Nephron (organoid): ENCODE results near the gene AXIN1.
"Not testable (repeated sequence)": the region's sequence is repeated elsewhere in the genome, so short reads cannot be mapped to it uniquely, and the experiment has no call there.

ENCODE experiments used
- H3K27ac Mint-ChIP-seq, 3 experiments: 2 replicates each; pipeline ENCODE4 v1.8.0; 2020; ENCODE audit warnings: mixed read lengths in 3 of 3, mild to moderate bottlenecking in 2 of 3, moderate library complexity in 1 of 3
- H3K27me3 Mint-ChIP-seq: 2 replicates; pipeline ENCODE4 v1.8.0; 2021; ENCODE audit warnings: low read depth, mild to moderate bottlenecking, moderate library complexity, mixed read lengths
- H3K36me3 Mint-ChIP-seq: 2 replicates; pipeline ENCODE4 v1.8.0; 2020; ENCODE audit warnings: low read depth, mixed read lengths
- H3K4me1 Mint-ChIP-seq: 2 replicates; pipeline ENCODE4 v1.8.0; 2020; ENCODE audit warnings: mixed read lengths
- H3K4me3 Mint-ChIP-seq, 3 experiments: 2 replicates each; pipeline ENCODE4 v1.8.0; 2020; ENCODE audit warnings: mild to moderate bottlenecking in 3 of 3, mixed read lengths in 3 of 3, moderate library complexity in 2 of 3
- H3K9me3 Mint-ChIP-seq: 2 replicates; pipeline ENCODE4 v1.8.0; 2020; ENCODE audit warnings: mixed read lengths
- TF ChIP-seq, protein P1 (sequence below), 3 experiments: fragments of 200-600 bp; sonication (generic); IDR thresholded peaks; one replicate each; pipeline ENCODE4 v1.5.0; 2021; ENCODE audit warnings: antibody characterized with exemption in 3 of 3; ENCODE audit not compliant: unreplicated experiment in 3 of 3

AXIN1 gene

DNA sequence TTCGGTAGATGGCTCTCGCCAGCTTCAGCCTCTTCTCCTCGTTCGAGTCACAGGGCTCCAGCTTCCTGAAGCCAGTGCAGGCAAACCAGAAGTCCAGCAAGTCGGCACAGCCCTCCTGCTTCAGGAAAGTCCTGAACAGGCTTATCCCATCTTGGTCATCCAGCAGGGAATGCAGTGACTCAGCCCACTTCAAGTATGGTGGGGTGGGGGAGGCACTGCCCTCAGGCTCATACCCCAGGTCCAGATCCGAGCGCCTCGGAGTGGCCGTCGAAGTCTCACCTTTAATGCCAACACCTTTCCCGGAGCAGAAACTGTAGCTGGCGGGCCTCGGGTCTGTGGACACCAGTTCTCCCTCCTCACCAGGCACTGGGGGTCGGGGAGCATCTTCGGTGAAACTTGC, 5.9 kb downstream of the AXIN1 start:
- Mint-ChIP-seq H3K4me3 (no peak overlapping the region), H3K4me1 (peaks cover 12% of the 10 kb centered on the region), H3K27me3 (peaks cover 3% of the 10 kb centered on the region), H3K36me3 (peaks cover 57% of the 10 kb centered on the region), H3K27ac (no peak overlapping the region), H3K9me3 (no peaks in the 10 kb centered on the region)
- TF ChIP-seq, protein P1, sequence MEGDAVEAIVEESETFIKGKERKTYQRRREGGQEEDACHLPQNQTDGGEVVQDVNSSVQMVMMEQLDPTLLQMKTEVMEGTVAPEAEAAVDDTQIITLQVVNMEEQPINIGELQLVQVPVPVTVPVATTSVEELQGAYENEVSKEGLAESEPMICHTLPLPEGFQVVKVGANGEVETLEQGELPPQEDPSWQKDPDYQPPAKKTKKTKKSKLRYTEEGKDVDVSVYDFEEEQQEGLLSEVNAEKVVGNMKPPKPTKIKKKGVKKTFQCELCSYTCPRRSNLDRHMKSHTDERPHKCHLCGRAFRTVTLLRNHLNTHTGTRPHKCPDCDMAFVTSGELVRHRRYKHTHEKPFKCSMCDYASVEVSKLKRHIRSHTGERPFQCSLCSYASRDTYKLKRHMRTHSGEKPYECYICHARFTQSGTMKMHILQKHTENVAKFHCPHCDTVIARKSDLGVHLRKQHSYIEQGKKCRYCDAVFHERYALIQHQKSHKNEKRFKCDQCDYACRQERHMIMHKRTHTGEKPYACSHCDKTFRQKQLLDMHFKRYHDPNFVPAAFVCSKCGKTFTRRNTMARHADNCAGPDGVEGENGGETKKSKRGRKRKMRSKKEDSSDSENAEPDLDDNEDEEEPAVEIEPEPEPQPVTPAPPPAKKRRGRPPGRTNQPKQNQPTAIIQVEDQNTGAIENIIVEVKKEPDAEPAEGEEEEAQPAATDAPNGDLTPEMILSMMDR (IDR thresholded peaks at IDR 0.05; ENCODE audit: unreplicated experiment in 3 of 3): no peak

DNA sequence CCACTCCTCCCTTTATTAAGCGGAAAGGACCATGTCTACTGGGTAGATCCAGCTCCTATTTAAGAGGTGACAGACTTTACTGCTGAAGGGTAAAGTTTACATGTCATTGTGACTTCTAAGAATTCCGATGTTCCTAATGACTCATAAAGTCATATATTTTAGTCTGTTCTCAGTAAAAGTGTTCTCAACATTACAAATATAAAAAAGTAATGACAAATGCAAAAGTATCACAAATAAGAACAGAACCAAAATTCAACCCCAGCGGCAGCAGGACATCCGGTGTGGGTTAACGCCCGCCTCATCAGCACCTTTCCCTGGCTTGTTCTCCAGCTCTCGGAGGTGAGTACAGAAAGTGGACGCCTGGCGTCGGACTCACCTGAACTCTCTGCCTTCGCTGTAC, 6.8 kb downstream of the AXIN1 start:
- Mint-ChIP-seq H3K4me1 (peaks cover 11% of the 10 kb centered on the region), H3K27me3 (peaks cover 3% of the 10 kb centered on the region), H3K4me3 (no peak overlapping the region), H3K27ac (no peak overlapping the region), H3K9me3 (no peaks in the 10 kb centered on the region), H3K36me3 (peaks cover 58% of the 10 kb centered on the region)
- TF ChIP-seq, protein P1 (IDR thresholded peaks at IDR 0.05; ENCODE audit: unreplicated experiment in 3 of 3): no peak

DNA sequence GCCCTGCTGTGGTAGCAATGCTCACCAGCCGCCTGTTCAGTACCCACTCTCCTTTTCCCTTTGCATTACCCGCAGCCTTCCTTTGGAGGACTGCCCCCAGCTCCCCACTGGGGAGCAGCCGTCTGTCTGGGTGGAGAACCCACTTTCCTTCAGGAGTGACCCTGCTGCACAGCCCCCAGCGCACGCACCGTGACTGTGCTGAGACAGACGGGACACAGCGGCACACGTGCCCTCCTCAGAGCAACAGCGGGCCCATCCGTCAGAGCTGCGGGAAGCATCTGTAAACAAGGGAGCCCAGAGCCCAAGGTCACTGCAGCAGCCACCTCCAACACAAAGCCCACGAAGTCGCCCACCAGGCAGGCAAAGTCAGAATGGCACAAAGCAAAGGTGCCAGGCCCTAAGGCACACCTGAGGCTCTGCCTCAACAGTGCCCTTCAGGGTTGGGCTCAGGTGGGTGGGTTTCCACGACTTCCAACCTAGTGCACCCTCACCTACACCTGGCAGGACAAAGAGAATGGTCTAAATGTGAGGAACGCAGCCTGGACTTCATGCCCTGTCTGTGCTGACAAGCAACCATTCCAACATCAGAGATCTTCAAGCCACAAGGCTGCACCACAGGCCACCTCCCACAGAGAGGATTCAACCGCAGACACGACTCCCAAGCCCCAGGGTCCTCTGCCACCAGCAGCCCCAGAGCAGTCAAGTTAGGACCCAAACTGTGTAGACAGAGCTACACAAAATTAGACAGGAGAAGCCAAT, 9.9 kb downstream of the AXIN1 start:
- no peak overlapping the region for H3K27ac Mint-ChIP-seq
- H3K4me3 Mint-ChIP-seq: no peak overlapping the region
- peaks cover 55% of the 10 kb centered on the region for H3K36me3 Mint-ChIP-seq
- no peaks in the 10 kb centered on the region for H3K4me1 Mint-ChIP-seq
- TF ChIP-seq, protein P1 (IDR thresholded peaks at IDR 0.05; ENCODE audit: unreplicated experiment in 3 of 3): no peak
- H3K9me3 Mint-ChIP-seq: no peaks in the 10 kb centered on the region
- peaks cover 3% of the 10 kb centered on the region for H3K27me3 Mint-ChIP-seq

DNA sequence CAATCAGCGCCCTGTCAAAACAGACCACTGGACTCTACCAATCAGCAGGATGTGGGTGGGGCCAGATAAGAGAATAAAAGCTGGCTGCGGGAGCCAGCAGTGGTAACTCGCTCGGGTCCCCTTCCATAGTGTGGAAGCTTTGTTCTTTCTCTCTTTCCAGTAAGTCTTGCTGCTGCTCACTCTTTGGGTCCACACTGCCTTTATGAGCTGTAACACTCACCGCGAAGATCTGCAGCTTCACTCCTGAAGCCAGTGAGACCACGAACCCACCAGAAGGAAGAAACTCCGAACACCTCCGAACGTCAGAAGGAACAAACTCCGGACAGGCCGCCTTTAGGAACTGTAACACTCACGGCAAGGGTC, 10.6 kb downstream of the AXIN1 start:
- not testable (repeated sequence) for H3K4me1 Mint-ChIP-seq, H3K9me3 Mint-ChIP-seq, H3K27me3 Mint-ChIP-seq, H3K27ac Mint-ChIP-seq, H3K4me3 Mint-ChIP-seq
- peaks cover 50% of the 10 kb centered on the region for H3K36me3 Mint-ChIP-seq

DNA sequence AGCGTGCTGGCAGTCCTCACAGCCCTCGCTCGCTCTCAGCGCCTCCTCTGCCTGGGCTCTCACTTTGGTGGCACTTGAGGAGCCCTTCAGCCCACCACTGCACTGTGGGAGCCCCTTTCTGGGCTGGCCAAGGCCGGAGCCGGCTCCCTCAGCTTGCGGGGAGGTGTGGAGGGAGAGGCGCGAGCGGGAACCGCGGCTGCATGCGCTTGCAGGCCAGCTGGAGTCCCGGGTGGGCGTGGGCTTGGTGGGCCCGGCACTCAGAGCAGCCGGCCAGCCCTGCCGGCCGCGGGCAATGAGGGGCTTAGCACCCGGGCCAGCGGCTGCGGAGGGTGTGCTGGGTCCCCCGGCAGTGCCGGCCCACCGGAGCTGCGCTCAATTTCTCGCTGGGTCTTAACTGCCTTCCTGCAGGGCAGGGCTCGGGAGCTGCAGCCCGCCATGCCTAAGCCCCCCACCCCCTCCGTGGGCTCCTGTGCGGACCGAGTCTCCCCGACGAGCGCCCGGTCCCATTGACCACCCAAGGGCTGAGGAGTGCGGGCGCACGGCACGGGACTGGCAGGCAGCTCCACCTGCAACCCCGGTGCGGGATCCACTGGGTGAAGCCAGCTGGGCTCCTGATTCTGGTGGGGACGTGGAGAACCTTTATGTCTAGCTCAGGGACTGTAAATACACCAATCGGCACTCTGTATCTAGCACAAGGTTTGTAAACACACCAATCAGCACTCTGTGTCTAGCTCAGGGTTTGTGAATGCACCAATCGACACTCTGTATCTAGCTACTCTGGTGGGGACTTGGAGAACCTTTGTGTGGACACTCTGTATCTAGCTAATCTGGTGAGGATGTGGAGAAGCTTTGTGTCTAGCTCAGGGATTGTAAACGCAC, 11.2 kb downstream of the AXIN1 start:
- H3K27me3 Mint-ChIP-seq, H3K4me1 Mint-ChIP-seq, H3K4me3 Mint-ChIP-seq, H3K27ac Mint-ChIP-seq, H3K9me3 Mint-ChIP-seq: not testable (repeated sequence)
- peaks cover 46% of the 10 kb centered on the region for H3K36me3 Mint-ChIP-seq

DNA sequence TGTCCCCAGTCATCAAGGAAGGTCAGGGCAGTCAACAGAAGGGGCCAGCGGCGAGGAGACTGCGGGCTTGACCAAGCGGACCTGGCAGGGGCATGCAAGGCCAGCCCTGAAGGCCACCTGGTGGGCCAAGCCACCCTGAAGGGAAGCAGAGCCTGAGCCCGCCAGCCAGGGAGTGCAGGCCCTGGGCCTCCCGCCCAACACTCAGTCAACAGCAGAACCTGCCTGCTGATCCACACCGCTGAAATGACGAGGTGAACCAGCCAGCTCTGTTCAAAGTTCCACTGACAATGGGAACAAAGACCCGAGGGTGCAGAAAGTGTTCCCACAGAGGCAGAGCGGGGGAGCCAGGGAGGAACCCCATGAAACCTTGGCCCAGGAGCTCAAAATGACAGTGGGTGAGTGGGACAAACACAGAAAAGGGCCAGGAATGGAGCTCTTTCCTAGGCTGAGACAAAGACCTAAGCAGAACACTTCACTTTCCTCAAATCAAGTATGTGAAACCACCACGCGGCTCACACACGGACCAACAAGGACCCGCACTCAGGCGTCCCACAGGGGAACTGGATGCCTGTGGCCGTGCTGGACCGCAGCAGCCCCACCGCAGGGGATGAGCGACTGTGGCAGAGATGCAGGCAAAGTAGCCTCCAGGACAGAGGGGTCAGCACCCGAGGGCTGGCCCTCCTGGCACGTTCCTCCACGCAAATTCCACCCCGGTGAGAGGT, 12.0 kb downstream of the AXIN1 start:
- Mint-ChIP-seq H3K9me3 (no peaks in the 10 kb centered on the region), H3K4me3 (no peak overlapping the region), H3K4me1 (no peaks in the 10 kb centered on the region), H3K36me3 (peaks cover 38% of the 10 kb centered on the region), H3K27me3 (peaks cover 3% of the 10 kb centered on the region), H3K27ac (no peak overlapping the region)
- TF ChIP-seq, protein P1 (IDR thresholded peaks at IDR 0.05; ENCODE audit: unreplicated experiment in 3 of 3): no peak
